HEK293 (cell line): ENCODE results near the gene DNAH8.

Experiments used
- BCL11B ChIP-seq: fragments of 450-650 bp; formaldehyde crosslinking; IDR thresholded peaks from 2 replicates; pipeline ENCODE4 v1.5.1; 2016; ENCODE audit warnings: low read depth, missing biosample characterization, missing genetic modification characterization
- GLIS2 ChIP-seq: fragments of 450-650 bp; formaldehyde crosslinking; IDR thresholded peaks from 2 replicates; pipeline ENCODE4 v1.5.1; 2016; ENCODE audit warnings: missing biosample characterization, missing genetic modification characterization
- IKZF3 ChIP-seq: fragments of 450-650 bp; IDR thresholded peaks from 2 replicates; pipeline ENCODE4 v1.5.0; 2018; ENCODE audit warnings: missing biosample characterization, mild to moderate bottlenecking, missing genetic modification characterization, moderate library complexity
- KLF8 ChIP-seq: fragments of 450-650 bp; formaldehyde crosslinking; IDR thresholded peaks from 2 replicates; pipeline ENCODE4 v1.5.1; 2016; ENCODE audit warnings: missing biosample characterization, missing genetic modification characterization
- TRIM28 ChIP-seq: IDR thresholded peaks from 2 replicates; pipeline ENCODE4 v1.6.1; 2011; ENCODE audit warnings: low read length, control low read depth, borderline replicate concordance
- ZBTB8A ChIP-seq: fragments of 450-650 bp; formaldehyde crosslinking; IDR thresholded peaks from 2 replicates; pipeline ENCODE4 v1.5.1; 2016; ENCODE audit warnings: missing biosample characterization, missing genetic modification characterization
- ZNF155 ChIP-seq: fragments of 450-650 bp; formaldehyde crosslinking; IDR thresholded peaks from 2 replicates; pipeline ENCODE4 v1.5.1; 2016; ENCODE audit warnings: missing biosample characterization, missing genetic modification characterization
- ZNF16 ChIP-seq: fragments of 450-650 bp; formaldehyde crosslinking; IDR thresholded peaks from 2 replicates; pipeline ENCODE4 v1.5.1; 2016; ENCODE audit warnings: low read depth, missing biosample characterization, missing genetic modification characterization
- ZNF175 ChIP-seq: fragments of 450-650 bp; formaldehyde crosslinking; IDR thresholded peaks from 2 replicates; pipeline ENCODE4 v1.5.1; 2016; ENCODE audit warnings: missing biosample characterization, missing genetic modification characterization
- ZNF292 ChIP-seq: fragments of 450-650 bp; formaldehyde crosslinking; IDR thresholded peaks from 2 replicates; pipeline ENCODE4 v1.5.1; 2016; ENCODE audit warnings: low read depth, missing biosample characterization, missing genetic modification characterization, borderline replicate concordance
- ZNF302 ChIP-seq: fragments of 450-650 bp; formaldehyde crosslinking; IDR thresholded peaks from 2 replicates; pipeline ENCODE4 v1.5.1; 2016; ENCODE audit warnings: missing biosample characterization, missing genetic modification characterization, low read depth
- ZNF366 ChIP-seq: fragments of 450-650 bp; formaldehyde crosslinking; conservative IDR thresholded peaks from 2 replicates; pipeline ENCODE4 v1.5.1; 2016; ENCODE audit warnings: missing biosample characterization, missing genetic modification characterization
- ZNF37A ChIP-seq: fragments of 450-650 bp; IDR thresholded peaks from 2 replicates; pipeline ENCODE4 v1.5.1; 2018; ENCODE audit warnings: missing biosample characterization, missing genetic modification characterization
- ZNF670 ChIP-seq: fragments of 450-650 bp; formaldehyde crosslinking; IDR thresholded peaks from 2 replicates; pipeline ENCODE4 v1.5.1; 2016; ENCODE audit warnings: missing biosample characterization, missing genetic modification characterization, low read depth
- TF ChIP-seq, protein P1 (sequence below): fragments of 450-650 bp; formaldehyde crosslinking; IDR thresholded peaks from 2 replicates; pipeline ENCODE4 v1.5.1; 2016; ENCODE audit warnings: missing biosample characterization, missing genetic modification characterization
- TF ChIP-seq, protein P2 (sequence below): fragments of 450-650 bp; formaldehyde crosslinking; IDR thresholded peaks from 2 replicates; pipeline ENCODE4 v1.5.1; 2016; ENCODE audit warnings: missing biosample characterization, missing genetic modification characterization
- TF ChIP-seq, protein P3 (sequence below): fragments of 450-650 bp; formaldehyde crosslinking; IDR thresholded peaks from 2 replicates; pipeline ENCODE4 v1.5.1; 2016; ENCODE audit warnings: missing biosample characterization, missing genetic modification characterization
- TF ChIP-seq, protein P4 (sequence below): fragments of 450-650 bp; formaldehyde crosslinking; IDR thresholded peaks from 2 replicates; pipeline ENCODE4 v1.5.1; 2016; ENCODE audit warnings: missing biosample characterization, missing genetic modification characterization
- TF ChIP-seq, protein P5 (sequence below): fragments of 450-650 bp; formaldehyde crosslinking; IDR thresholded peaks from 2 replicates; pipeline ENCODE4 v1.5.1; 2016; ENCODE audit warnings: missing biosample characterization, missing genetic modification characterization
- TF ChIP-seq, protein P6 (sequence below): fragments of 450-650 bp; formaldehyde crosslinking; IDR thresholded peaks from 2 replicates; pipeline ENCODE4 v1.5.1; 2016; ENCODE audit warnings: missing biosample characterization, missing genetic modification characterization
- TF ChIP-seq, protein P7 (sequence below): fragments of 450-650 bp; formaldehyde crosslinking; IDR thresholded peaks from 2 replicates; pipeline ENCODE4 v1.5.1; 2016; ENCODE audit warnings: missing biosample characterization, missing genetic modification characterization, borderline replicate concordance

Gene DNAH8

DNA sequence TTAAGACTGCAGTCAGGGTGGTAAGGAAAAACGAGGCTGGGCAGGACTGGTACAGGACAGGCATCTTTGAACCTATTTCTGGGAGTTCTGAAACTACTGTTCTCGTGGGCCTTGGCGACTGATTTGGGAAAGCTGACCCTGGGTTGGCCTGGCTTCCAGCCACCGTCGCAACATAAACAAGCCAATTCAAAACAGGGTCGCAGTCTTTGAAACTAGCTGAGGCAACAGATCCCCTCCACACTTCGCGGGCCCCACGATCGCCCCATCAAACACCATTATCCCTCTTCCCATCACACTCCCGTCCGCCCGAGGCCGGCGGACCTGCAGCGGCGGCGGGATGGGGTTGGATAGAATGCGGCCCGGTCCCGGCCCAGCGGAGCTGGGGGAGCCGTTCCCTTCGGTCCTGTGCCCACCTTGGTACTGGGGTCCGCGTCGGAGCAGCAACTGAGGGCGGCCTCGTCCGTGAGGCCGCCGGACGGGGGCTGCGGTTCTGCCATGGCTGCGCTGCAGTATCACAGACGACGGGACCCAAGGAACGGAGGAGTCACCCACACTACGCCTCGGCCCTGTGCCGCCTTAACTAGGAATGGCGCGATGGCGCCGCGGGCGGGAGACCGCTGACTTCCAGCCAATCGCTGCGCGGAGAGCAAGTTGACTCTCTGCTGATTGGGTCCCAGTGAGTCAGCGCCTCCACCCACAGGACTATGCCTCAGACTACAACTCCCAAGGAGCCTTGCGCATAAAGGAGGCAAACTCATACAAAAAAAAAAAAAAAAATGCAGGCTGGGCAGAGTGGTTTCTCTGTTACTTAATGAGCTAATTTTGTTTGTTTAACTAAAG lies 12.3 kb upstream of the DNAH8 start, which contains the start of gene GLO1 (continued):
- TF ChIP-seq ZNF155 (tag by site-specific recombination) = no peak
- TF ChIP-seq ZNF302 = no peak
- TF ChIP-seq, protein P1, sequence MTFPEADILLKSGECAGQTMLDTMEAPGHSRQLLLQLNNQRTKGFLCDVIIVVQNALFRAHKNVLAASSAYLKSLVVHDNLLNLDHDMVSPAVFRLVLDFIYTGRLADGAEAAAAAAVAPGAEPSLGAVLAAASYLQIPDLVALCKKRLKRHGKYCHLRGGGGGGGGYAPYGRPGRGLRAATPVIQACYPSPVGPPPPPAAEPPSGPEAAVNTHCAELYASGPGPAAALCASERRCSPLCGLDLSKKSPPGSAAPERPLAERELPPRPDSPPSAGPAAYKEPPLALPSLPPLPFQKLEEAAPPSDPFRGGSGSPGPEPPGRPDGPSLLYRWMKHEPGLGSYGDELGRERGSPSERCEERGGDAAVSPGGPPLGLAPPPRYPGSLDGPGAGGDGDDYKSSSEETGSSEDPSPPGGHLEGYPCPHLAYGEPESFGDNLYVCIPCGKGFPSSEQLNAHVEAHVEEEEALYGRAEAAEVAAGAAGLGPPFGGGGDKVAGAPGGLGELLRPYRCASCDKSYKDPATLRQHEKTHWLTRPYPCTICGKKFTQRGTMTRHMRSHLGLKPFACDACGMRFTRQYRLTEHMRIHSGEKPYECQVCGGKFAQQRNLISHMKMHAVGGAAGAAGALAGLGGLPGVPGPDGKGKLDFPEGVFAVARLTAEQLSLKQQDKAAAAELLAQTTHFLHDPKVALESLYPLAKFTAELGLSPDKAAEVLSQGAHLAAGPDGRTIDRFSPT (tag by site-specific recombination) = peak; percentile 62
- TF ChIP-seq ZNF670 = no peak
- peak; percentile 40; the same call in 1 of the 2 replicates for TF ChIP-seq IKZF3
- TF ChIP-seq KLF8 (tag by site-specific recombination) = peak; percentile 59; the same call in 1 of the 2 replicates
- no peak for TF ChIP-seq ZNF366 (tag by site-specific recombination)
- no peak for TF ChIP-seq GLIS2 (tag by site-specific recombination)
- TF ChIP-seq, protein P2, sequence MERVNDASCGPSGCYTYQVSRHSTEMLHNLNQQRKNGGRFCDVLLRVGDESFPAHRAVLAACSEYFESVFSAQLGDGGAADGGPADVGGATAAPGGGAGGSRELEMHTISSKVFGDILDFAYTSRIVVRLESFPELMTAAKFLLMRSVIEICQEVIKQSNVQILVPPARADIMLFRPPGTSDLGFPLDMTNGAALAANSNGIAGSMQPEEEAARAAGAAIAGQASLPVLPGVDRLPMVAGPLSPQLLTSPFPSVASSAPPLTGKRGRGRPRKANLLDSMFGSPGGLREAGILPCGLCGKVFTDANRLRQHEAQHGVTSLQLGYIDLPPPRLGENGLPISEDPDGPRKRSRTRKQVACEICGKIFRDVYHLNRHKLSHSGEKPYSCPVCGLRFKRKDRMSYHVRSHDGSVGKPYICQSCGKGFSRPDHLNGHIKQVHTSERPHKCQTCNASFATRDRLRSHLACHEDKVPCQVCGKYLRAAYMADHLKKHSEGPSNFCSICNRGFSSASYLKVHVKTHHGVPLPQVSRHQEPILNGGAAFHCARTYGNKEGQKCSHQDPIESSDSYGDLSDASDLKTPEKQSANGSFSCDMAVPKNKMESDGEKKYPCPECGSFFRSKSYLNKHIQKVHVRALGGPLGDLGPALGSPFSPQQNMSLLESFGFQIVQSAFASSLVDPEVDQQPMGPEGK (tag by site-specific recombination) = peak; percentile 38; the same call in 1 of the 2 replicates
- TF ChIP-seq, protein P3, sequence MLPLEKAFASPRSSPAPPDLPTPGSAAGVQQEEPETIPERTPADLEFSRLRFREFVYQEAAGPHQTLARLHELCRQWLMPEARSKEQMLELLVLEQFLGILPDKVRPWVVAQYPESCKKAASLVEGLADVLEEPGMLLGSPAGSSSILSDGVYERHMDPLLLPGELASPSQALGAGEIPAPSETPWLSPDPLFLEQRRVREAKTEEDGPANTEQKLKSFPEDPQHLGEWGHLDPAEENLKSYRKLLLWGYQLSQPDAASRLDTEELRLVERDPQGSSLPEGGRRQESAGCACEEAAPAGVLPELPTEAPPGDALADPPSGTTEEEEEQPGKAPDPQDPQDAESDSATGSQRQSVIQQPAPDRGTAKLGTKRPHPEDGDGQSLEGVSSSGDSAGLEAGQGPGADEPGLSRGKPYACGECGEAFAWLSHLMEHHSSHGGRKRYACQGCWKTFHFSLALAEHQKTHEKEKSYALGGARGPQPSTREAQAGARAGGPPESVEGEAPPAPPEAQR (tag by site-specific recombination) = no peak; the same call in 1 of the 2 replicates
- TF ChIP-seq, protein P4, sequence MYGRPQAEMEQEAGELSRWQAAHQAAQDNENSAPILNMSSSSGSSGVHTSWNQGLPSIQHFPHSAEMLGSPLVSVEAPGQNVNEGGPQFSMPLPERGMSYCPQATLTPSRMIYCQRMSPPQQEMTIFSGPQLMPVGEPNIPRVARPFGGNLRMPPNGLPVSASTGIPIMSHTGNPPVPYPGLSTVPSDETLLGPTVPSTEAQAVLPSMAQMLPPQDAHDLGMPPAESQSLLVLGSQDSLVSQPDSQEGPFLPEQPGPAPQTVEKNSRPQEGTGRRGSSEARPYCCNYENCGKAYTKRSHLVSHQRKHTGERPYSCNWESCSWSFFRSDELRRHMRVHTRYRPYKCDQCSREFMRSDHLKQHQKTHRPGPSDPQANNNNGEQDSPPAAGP = peak; percentile 74; the same call in 1 of the 2 replicates
- TF ChIP-seq, protein P5, sequence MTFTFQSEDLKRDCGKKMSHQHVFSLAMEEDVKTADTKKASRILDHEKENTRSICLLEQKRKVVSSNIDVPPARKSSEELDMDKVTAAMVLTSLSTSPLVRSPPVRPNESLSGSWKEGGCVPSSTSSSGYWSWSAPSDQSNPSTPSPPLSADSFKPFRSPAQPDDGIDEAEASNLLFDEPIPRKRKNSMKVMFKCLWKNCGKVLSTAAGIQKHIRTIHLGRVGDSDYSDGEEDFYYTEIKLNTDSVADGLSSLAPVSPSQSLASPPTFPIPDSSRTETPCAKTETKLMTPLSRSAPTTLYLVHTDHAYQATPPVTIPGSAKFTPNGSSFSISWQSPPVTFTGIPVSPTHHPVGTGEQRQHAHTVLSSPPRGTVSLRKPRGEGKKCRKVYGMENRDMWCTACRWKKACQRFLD = no peak
- TF ChIP-seq ZNF175 = no peak
- TF ChIP-seq, protein P6, sequence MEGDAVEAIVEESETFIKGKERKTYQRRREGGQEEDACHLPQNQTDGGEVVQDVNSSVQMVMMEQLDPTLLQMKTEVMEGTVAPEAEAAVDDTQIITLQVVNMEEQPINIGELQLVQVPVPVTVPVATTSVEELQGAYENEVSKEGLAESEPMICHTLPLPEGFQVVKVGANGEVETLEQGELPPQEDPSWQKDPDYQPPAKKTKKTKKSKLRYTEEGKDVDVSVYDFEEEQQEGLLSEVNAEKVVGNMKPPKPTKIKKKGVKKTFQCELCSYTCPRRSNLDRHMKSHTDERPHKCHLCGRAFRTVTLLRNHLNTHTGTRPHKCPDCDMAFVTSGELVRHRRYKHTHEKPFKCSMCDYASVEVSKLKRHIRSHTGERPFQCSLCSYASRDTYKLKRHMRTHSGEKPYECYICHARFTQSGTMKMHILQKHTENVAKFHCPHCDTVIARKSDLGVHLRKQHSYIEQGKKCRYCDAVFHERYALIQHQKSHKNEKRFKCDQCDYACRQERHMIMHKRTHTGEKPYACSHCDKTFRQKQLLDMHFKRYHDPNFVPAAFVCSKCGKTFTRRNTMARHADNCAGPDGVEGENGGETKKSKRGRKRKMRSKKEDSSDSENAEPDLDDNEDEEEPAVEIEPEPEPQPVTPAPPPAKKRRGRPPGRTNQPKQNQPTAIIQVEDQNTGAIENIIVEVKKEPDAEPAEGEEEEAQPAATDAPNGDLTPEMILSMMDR (tag by site-specific recombination) = peak; percentile 35; the same call in 1 of the 2 replicates
- TF ChIP-seq ZBTB8A = no peak
- peak; percentile 84 for TF ChIP-seq TRIM28
- TF ChIP-seq ZNF37A (tag by site-specific recombination) = no peak
- TF ChIP-seq BCL11B = no peak
- no peak for TF ChIP-seq ZNF292 (tag by site-specific recombination)
- TF ChIP-seq, protein P7, sequence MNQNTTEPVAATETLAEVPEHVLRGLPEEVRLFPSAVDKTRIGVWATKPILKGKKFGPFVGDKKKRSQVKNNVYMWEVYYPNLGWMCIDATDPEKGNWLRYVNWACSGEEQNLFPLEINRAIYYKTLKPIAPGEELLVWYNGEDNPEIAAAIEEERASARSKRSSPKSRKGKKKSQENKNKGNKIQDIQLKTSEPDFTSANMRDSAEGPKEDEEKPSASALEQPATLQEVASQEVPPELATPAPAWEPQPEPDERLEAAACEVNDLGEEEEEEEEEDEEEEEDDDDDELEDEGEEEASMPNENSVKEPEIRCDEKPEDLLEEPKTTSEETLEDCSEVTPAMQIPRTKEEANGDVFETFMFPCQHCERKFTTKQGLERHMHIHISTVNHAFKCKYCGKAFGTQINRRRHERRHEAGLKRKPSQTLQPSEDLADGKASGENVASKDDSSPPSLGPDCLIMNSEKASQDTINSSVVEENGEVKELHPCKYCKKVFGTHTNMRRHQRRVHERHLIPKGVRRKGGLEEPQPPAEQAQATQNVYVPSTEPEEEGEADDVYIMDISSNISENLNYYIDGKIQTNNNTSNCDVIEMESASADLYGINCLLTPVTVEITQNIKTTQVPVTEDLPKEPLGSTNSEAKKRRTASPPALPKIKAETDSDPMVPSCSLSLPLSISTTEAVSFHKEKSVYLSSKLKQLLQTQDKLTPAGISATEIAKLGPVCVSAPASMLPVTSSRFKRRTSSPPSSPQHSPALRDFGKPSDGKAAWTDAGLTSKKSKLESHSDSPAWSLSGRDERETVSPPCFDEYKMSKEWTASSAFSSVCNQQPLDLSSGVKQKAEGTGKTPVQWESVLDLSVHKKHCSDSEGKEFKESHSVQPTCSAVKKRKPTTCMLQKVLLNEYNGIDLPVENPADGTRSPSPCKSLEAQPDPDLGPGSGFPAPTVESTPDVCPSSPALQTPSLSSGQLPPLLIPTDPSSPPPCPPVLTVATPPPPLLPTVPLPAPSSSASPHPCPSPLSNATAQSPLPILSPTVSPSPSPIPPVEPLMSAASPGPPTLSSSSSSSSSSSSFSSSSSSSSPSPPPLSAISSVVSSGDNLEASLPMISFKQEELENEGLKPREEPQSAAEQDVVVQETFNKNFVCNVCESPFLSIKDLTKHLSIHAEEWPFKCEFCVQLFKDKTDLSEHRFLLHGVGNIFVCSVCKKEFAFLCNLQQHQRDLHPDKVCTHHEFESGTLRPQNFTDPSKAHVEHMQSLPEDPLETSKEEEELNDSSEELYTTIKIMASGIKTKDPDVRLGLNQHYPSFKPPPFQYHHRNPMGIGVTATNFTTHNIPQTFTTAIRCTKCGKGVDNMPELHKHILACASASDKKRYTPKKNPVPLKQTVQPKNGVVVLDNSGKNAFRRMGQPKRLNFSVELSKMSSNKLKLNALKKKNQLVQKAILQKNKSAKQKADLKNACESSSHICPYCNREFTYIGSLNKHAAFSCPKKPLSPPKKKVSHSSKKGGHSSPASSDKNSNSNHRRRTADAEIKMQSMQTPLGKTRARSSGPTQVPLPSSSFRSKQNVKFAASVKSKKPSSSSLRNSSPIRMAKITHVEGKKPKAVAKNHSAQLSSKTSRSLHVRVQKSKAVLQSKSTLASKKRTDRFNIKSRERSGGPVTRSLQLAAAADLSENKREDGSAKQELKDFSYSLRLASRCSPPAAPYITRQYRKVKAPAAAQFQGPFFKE (tag by site-specific recombination) = peak; percentile 62; the same call in 1 of the 2 replicates
- no peak for TF ChIP-seq ZNF16 (tag by site-specific recombination)
